Pancreas (tissue), 10 donors: ENCODE measurements around the gene PLPP3. TPM values are rescaled to one million over a fixed set of nuclear protein-coding genes. Genes with fewer than 3 reads are reported as not detected.

ENCODE experiments used
- ATAC-seq, 4 donors: fragments of 200-7000 bp; cut with Tn5 transposase; one replicate each; pipeline versions ENCODE4 v1.8.0 to v1.9.1; 2020; ENCODE audit warnings: mild to moderate bottlenecking in 4 of 4, moderate library complexity in 4 of 4
- DNase-seq, 6 donors: peaks; one replicate each; pipeline ENCODE4 v3.0.0-alpha.2; 2020
- FAIRE-seq: peaks from 2 replicates; lab custom pipeline; 2012; peaks lifted over from hg19 to GRCh38; lab: Jason Lieb, UNC
- H3K27ac ChIP-seq, 4 donors: fragments of 200-600 bp; sonication (generic); 1 replicate in 3 of 4; 2 replicates in 1 of 4; pipeline versions ENCODE4 v1.5.0 to v1.8.0; 2020
- H3K27me3 ChIP-seq, 4 donors: fragments of 200-600 bp; one replicate each; pipeline ENCODE4 v1.8.0; 2021
- H3K36me3 ChIP-seq, 3 donors: fragments of 200-600 bp; sonication (generic) in 1 of 3; one replicate each; pipeline versions ENCODE4 v1.5.0 to v1.8.0; 2020 to 2021
- H3K4me1 ChIP-seq, 3 donors: fragments of 200-600 bp; one replicate each; pipeline ENCODE4 v1.8.0; 2021
- H3K4me3 ChIP-seq, 4 donors: fragments of 200-600 bp; sonication (generic) in 2 of 4; one replicate each; pipeline versions ENCODE4 v1.5.0 to v1.8.0; 2020 to 2021
- H3K9me3 ChIP-seq, 4 donors: fragments of 200-600 bp; one replicate each; pipeline ENCODE4 v1.8.0; 2021
- CTCF ChIP-seq, 4 donors: fragments of 200-600 bp; sonication (generic) in 3 of 4; IDR thresholded peaks; one replicate each; pipeline versions ENCODE4 v1.5.0 to v1.8.0; 2021; ENCODE audit warnings: antibody characterized with exemption in 4 of 4
- WGBS, 2 donors: extraction: QIAGEN DNeasy Blood & Tissue Kit; methylation state at CpG; one replicate each; pipeline ENCODE4 v1.1.7; 2013; 5-methylcytosine and 5-hydroxymethylcytosine counted together
- intact Hi-C, 3 donors: fragments of 100-400 bp; cut with DNase I; formaldehyde crosslinking; loops; one replicate each; pipeline versions ENCODE4 v1.11.1 to v1.14.2; 2022
- polyA plus RNA-seq, 2 donors: library from polyadenylated mRNA; stranded (reverse); fragments of 200-250 nt; gene quantifications; one replicate each; pipeline ENCODE4 v1.2.3, GENCODE V29; 2013
- total RNA-seq, 6 donors: library from RNA; stranded (reverse); fragmentation: NEBNext Ultra II Directional in 4 of 6; extraction: Animal tissue kit (Norgen Biotek cat#: 25700) in 4 of 6; gene quantifications; one replicate each; pipeline versions ENCODE4 v1.2.1 to v1.2.4, GENCODE V29; 2021 to 2023
- donor health status: healthy with polysubstance abuse.
- donor health status: DM: no; HTN: no; CAD: no; lungs with moderate emphysema.
- donor health status: DM: no; HTN: no; CAD: no.
- donor health status: control.
- donor health status: control.
- donor health status: Bipolar disorder and iron deficiency.
- donor health status: DM: yes; HTN: yes; CAD: no.
- donor health status: DM: no; HTN: no; CAD: no.
- donor health status: DM: no; HTN: no; CAD: no.
- donor health status: DM: yes; HTN: yes; CAD: no.

PLPP3 gene
- total and polyA plus RNA-seq, 8 donors = 5.5 to 29.6 (median 18.7) TPM

GRCh38 chr1:56576880-56577405 is 2.4 kb downstream of the PLPP3 start:
- Histone ChIP-seq H3K36me3 (no peaks in the 10 kb centered on the region), H3K4me3 (peak overlapping the region; percentile 1 to 98 (median 91)), H3K9me3 (no peaks in the 10 kb centered on the region), H3K27me3 (no peaks in the 10 kb centered on the region), H3K4me1 (peaks cover 19 to 61% (median 33%) of the 10 kb centered on the region in 3 donors), H3K27ac (peak overlapping the region in 3 of 4 donors; percentile 84 to 95 (median 95))
- FAIRE-seq (no peak), ATAC-seq (peak in 3 of 4 donors; percentile 3 to 44 (median 25)), DNase-seq (peak in 1 of 6 donors; percentile 36)
- 2 to 8% methylated on average over 1 of the region's 1 CpG for WGBS, 2 donors
- no peak for TF ChIP-seq CTCF (IDR thresholded peaks at IDR 0.05)
- intact Hi-C loops = loop anchor here in 1 of 3 donors (10.0 kb wide), 2 partner anchors 52 to 162 kb away; no protein-coding TSS in a partner anchor

GRCh38 chr1:56575865-56576264 is 3.5 kb downstream of the PLPP3 start:
- Histone ChIP-seq H3K9me3 (no peaks in the 10 kb centered on the region), H3K27ac (peak overlapping the region in 1 of 4 donors; percentile 95), H3K27me3 (no peaks in the 10 kb centered on the region), H3K4me1 (peaks cover 25 to 63% (median 35%) of the 10 kb centered on the region in 3 donors), H3K36me3 (no peaks in the 10 kb centered on the region), H3K4me3 (peak overlapping the region in 3 of 4 donors; percentile 0 to 98 (median 92))
- FAIRE-seq = no peak
- no peak for DNase-seq
- no peak for TF ChIP-seq CTCF (IDR thresholded peaks at IDR 0.05)
- no peak for ATAC-seq
- WGBS, 2 donors = 4 to 8% methylated on average over 3 of the region's 3 CpGs
- intact Hi-C loops = loop anchor here in 1 of 3 donors (10.0 kb wide), 2 partner anchors 51 to 161 kb away; no protein-coding TSS in a partner anchor

GRCh38 chr1:56574794-56575193 is 4.6 kb downstream of the PLPP3 start:
- intact Hi-C loops = loop anchor here in 1 of 3 donors (10.0 kb wide), 2 partner anchors 50 to 160 kb away; no protein-coding TSS in a partner anchor
- ATAC-seq (no peak), FAIRE-seq (no peak), DNase-seq (no peak)
- Histone ChIP-seq H3K4me1 (peaks cover 30 to 68% (median 41%) of the 10 kb centered on the region in 3 donors), H3K4me3 (peak overlapping the region in 1 of 4 donors; percentile 98), H3K27me3 (no peaks in the 10 kb centered on the region), H3K9me3 (no peaks in the 10 kb centered on the region), H3K36me3 (no peaks in the 10 kb centered on the region), H3K27ac (no peak overlapping the region)
- no peak for TF ChIP-seq CTCF (IDR thresholded peaks at IDR 0.05)
- 58 to 71% methylated on average over 4 of the region's 4 CpGs for WGBS, 2 donors

GRCh38 chr1:56573311-56573710 is 6.1 kb downstream of the PLPP3 start:
- 20 to 24% methylated on average over 4 of the region's 4 CpGs for WGBS, 2 donors
- Histone ChIP-seq H3K9me3 (no peaks in the 10 kb centered on the region), H3K27ac (peak overlapping the region in 2 of 4 donors; percentile 30 to 46), H3K27me3 (no peaks in the 10 kb centered on the region), H3K4me1 (peaks cover 43 to 78% (median 54%) of the 10 kb centered on the region in 3 donors), H3K4me3 (no peak overlapping the region), H3K36me3 (no peaks in the 10 kb centered on the region)
- no peak for DNase-seq
- intact Hi-C loops = loop anchor here in 1 of 3 donors (10.0 kb wide), 2 partner anchors 49 to 159 kb away; no protein-coding TSS in a partner anchor
- TF ChIP-seq CTCF (IDR thresholded peaks at IDR 0.05) = no peak
- no peak for FAIRE-seq
- no peak for ATAC-seq
